Mesenchymal stem cell (in vitro differentiated cells and primary cell): ENCODE data around the gene ASIC2.
A peak's percentile ranks its signal among the peaks of the same experiment; 100 is the strongest.

ENCODE experiments used
- DNase-seq: peaks from one replicate; pipeline ENCODE4 v3.0.0-alpha.2; 2013
- H2AFZ ChIP-seq: one replicate; pipeline ENCODE4 v1.6.1; 2013; ENCODE audit warnings: low read depth, mild to moderate bottlenecking, control low read depth, inconsistent platforms, low read length, moderate library complexity
- H2AK5ac ChIP-seq: 2 replicates; pipeline ENCODE4 v1.6.1; 2013; ENCODE audit warnings: low read length, moderate library complexity, mild to moderate bottlenecking, inconsistent platforms; ENCODE audit not compliant: severe bottlenecking
- H2BK120ac ChIP-seq: one replicate; pipeline ENCODE4 v1.6.1; 2013; ENCODE audit warnings: low read depth, mild to moderate bottlenecking, inconsistent platforms, low read length, moderate library complexity
- H2BK12ac ChIP-seq, 2 experiments: one replicate each; pipeline ENCODE4 v1.6.1; 2013; ENCODE audit warnings: inconsistent platforms in 2 of 2, low read length in 2 of 2, mild to moderate bottlenecking in 2 of 2, moderate library complexity in 2 of 2, control low read depth in 1 of 2
- H2BK15ac ChIP-seq: one replicate; pipeline ENCODE4 v1.6.1; 2013; ENCODE audit warnings: mild to moderate bottlenecking, low read depth, inconsistent platforms; ENCODE audit not compliant: poor library complexity, severe bottlenecking
- H2BK5ac ChIP-seq: 2 replicates; pipeline ENCODE4 v1.6.1; 2013; ENCODE audit warnings: low read depth, mild to moderate bottlenecking, low read length, control low read depth, inconsistent platforms; ENCODE audit not compliant: poor library complexity, severe bottlenecking
- H3K14ac ChIP-seq, 2 experiments: one replicate each; pipeline ENCODE4 v1.6.1; 2013; ENCODE audit warnings: inconsistent platforms in 2 of 2, low read length in 2 of 2, control low read depth in 1 of 2, mild to moderate bottlenecking in 1 of 2, moderate library complexity in 1 of 2
- H3K18ac ChIP-seq, 2 experiments: one replicate each; pipeline ENCODE4 v1.6.1; 2013; ENCODE audit warnings: inconsistent platforms in 2 of 2, low read length in 2 of 2, control low read depth in 1 of 2, low read depth in 1 of 2, mild to moderate bottlenecking in 1 of 2
- H3K23ac ChIP-seq, 2 experiments: one replicate each; pipeline ENCODE4 v1.6.1; 2013; ENCODE audit warnings: inconsistent platforms in 2 of 2, low read length in 2 of 2, mild to moderate bottlenecking in 2 of 2, moderate library complexity in 2 of 2, control low read depth in 1 of 2
- H3K27ac ChIP-seq: 2 replicates; pipeline ENCODE4 v1.5.1; 2013; ENCODE audit warnings: mild to moderate bottlenecking, moderate library complexity, low read length, control low read depth, inconsistent platforms; ENCODE audit not compliant: poor library complexity, severe bottlenecking
- H3K27me3 ChIP-seq, 2 experiments: 2 replicates each; pipeline versions ENCODE4 v1.6.1 to v1.7.0; 2013; ENCODE audit warnings: low read length in 2 of 2, mild to moderate bottlenecking in 2 of 2, moderate library complexity in 2 of 2, control low read depth in 1 of 2, inconsistent platforms in 1 of 2; ENCODE audit not compliant: control insufficient read depth in 1 of 2, insufficient read depth in 1 of 2
- H3K36me3 ChIP-seq, 2 experiments: 2 replicates each; pipeline versions ENCODE4 v1.6.1 to v1.7.0; 2013; ENCODE audit warnings: low read length in 2 of 2, control low read depth in 1 of 2, inconsistent platforms in 1 of 2, low read depth in 1 of 2, mild to moderate bottlenecking in 1 of 2; ENCODE audit not compliant: insufficient read depth in 2 of 2, control insufficient read depth in 1 of 2
- H3K4ac ChIP-seq, 2 experiments: one replicate each; pipeline ENCODE4 v1.6.1; 2013; ENCODE audit warnings: inconsistent platforms in 2 of 2, low read length in 2 of 2, mild to moderate bottlenecking in 2 of 2, moderate library complexity in 2 of 2, control low read depth in 1 of 2, low read depth in 1 of 2
- H3K4me1 ChIP-seq: 2 replicates; pipeline ENCODE4 v1.6.1; 2013; ENCODE audit warnings: low read depth, low read length, control low read depth; ENCODE audit not compliant: control insufficient read depth, insufficient read depth
- H3K4me2 ChIP-seq: 2 replicates; pipeline ENCODE4 v1.6.1; 2013; ENCODE audit warnings: low read length, mild to moderate bottlenecking, inconsistent platforms; ENCODE audit not compliant: poor library complexity, severe bottlenecking
- H3K4me3 ChIP-seq, 2 experiments: 2 replicates each; pipeline versions ENCODE4 v1.5.1 to v1.7.0; 2013; ENCODE audit warnings: low read length in 2 of 2, mild to moderate bottlenecking in 2 of 2, control low read depth in 1 of 2, low read depth in 1 of 2; ENCODE audit not compliant: insufficient read depth in 1 of 2
- H3K79me1 ChIP-seq: replicated peaks from 2 replicates; pipeline ENCODE4 v1.6.1; 2013; ENCODE audit warnings: mild to moderate bottlenecking, control low read depth, low read length, inconsistent platforms; ENCODE audit not compliant: poor library complexity, severe bottlenecking
- H3K9ac ChIP-seq: 2 replicates; pipeline ENCODE4 v1.7.0; 2013; ENCODE audit warnings: mild to moderate bottlenecking, low read length, moderate library complexity
- H3K9me3 ChIP-seq: 2 replicates; pipeline ENCODE4 v1.7.0; 2013; ENCODE audit warnings: mild to moderate bottlenecking, low read length; ENCODE audit not compliant: control insufficient read depth
- H4K8ac ChIP-seq: one replicate; pipeline ENCODE4 v1.6.1; 2013; ENCODE audit warnings: inconsistent platforms, mild to moderate bottlenecking, low read length, moderate library complexity
- H4K91ac ChIP-seq: one replicate; pipeline ENCODE4 v1.6.1; 2013; ENCODE audit warnings: mild to moderate bottlenecking, low read length, inconsistent platforms
- WGBS: methylation state at CpG from one replicate; pipeline ENCODE4 v1.1.7; 2013; ENCODE audit warnings: mixed read lengths; 5-methylcytosine and 5-hydroxymethylcytosine counted together

Gene ASIC2

DNA sequence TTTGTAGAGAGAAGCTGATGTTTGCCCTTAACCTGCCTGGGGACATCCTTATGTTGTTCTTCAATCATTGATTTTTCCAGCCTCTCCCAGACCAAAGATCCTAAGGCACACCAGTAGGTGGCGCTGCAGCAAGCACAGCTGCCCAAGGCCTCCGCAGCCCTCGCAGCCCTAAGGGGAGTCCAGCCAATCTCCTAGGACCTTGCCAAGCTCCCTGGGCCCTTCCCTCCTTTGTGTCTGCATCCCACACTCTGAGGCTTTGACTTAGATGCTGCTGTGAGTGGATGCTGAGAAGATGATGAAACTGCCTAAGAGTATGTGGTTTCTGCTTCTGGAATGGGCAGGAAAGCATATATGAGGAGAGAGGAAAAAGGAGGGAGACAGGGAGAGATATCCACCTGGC, 254.4 kb downstream of the ASIC2 start:
- Histone ChIP-seq H3K27me3 (peaks cover 12 to 51% of the 10 kb centered on the region in 2 experiments), H4K8ac (no peak overlapping the region), H2AFZ (no peak overlapping the region), H2BK12ac (peak overlapping the region in 1 of 2 experiments; percentile 11), H3K4me1 (no peaks in the 10 kb centered on the region), H3K9ac (no peak overlapping the region), H3K4ac (no peak overlapping the region), H3K4me3 (no peak overlapping the region), H3K18ac (no peak overlapping the region), H2BK15ac (no peak overlapping the region), H3K4me2 (no peak overlapping the region), H3K36me3 (no peaks in the 10 kb centered on the region), H4K91ac (no peak overlapping the region), H3K14ac (no peak overlapping the region), H3K27ac (no peak overlapping the region), H2BK5ac (no peak overlapping the region), H3K79me1 (no peaks in the 10 kb centered on the region), H2AK5ac (no peak overlapping the region), H3K9me3 (peaks cover 4% of the 10 kb centered on the region), H3K23ac (no peak overlapping the region), H2BK120ac (no peak overlapping the region)
- peak; percentile 56 for DNase-seq
- WGBS = 14% methylated on average over 3 of the region's 3 CpGs

- Histone ChIP-seq H3K14ac (peak overlapping the region in 1 of 2 experiments; percentile 20), H3K27ac (no peak overlapping the region), H3K9me3 (peaks cover 4% of the 10 kb centered on the region), H4K8ac (no peak overlapping the region), H2BK5ac (no peak overlapping the region), H3K79me1 (no peaks in the 10 kb centered on the region), H3K4me3 (no peak overlapping the region), H2BK120ac (no peak overlapping the region), H3K27me3 (peaks cover 0 to 49% of the 10 kb centered on the region in 2 experiments), H3K4ac (no peak overlapping the region), H2AK5ac (no peak overlapping the region), H3K23ac (no peak overlapping the region), H3K4me2 (no peak overlapping the region), H2BK15ac (no peak overlapping the region), H2BK12ac (no peak overlapping the region), H3K4me1 (no peaks in the 10 kb centered on the region), H2AFZ (no peak overlapping the region), H3K36me3 (no peaks in the 10 kb centered on the region), H4K91ac (no peak overlapping the region), H3K18ac (no peak overlapping the region), H3K9ac (no peak overlapping the region)
- no peak for DNase-seq
- WGBS = 93% methylated on average over 4 of the region's 4 CpGs
These were observed 259.9 kb downstream of the ASIC2 start for GRCh38 chr17:33033176-33033575.

DNA sequence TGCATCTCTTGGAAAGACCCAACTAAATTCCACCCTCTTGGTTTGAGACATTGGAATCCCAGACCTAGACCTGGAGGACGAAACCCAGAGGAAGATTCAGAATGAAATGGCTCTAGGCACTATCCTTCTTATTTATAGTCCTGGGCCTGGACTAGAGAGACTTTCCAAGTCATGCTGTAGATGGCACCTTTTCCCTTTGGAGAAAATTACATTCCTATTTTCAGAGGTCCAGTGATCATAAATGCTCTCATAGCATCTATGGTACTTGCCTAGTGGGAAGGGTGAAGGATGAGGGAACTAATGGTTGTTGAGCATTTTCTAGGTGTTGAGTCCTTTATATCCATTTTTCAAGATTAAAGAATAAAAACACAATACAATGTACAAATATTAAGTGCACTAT, 264.3 kb downstream of the ASIC2 start:
- Histone ChIP-seq H3K9ac (no peak overlapping the region), H3K14ac (no peak overlapping the region), H3K23ac (no peak overlapping the region), H3K4ac (no peak overlapping the region), H3K36me3 (no peaks in the 10 kb centered on the region), H2BK120ac (no peak overlapping the region), H2BK15ac (no peak overlapping the region), H3K4me3 (no peak overlapping the region), H2BK5ac (no peak overlapping the region), H3K9me3 (no peaks in the 10 kb centered on the region), H2AK5ac (no peak overlapping the region), H3K27ac (no peak overlapping the region), H3K27me3 (peaks cover 5 to 49% of the 10 kb centered on the region in 2 experiments), H3K79me1 (no peaks in the 10 kb centered on the region), H2AFZ (no peak overlapping the region), H4K8ac (no peak overlapping the region), H3K18ac (no peak overlapping the region), H4K91ac (no peak overlapping the region), H3K4me2 (no peak overlapping the region), H3K4me1 (no peaks in the 10 kb centered on the region), H2BK12ac (no peak overlapping the region)
- DNase-seq = no peak
- WGBS = 88% methylated on average over 1 of the region's 1 CpG

GRCh38 chr17:33028061-33028460, 265.0 kb downstream of the ASIC2 start:
- no peak overlapping the region for H2BK15ac ChIP-seq
- no peak overlapping the region for H2BK120ac ChIP-seq
- no peak overlapping the region for H2BK12ac ChIP-seq
- 84% methylated on average over 8 of the region's 8 CpGs for WGBS
- no peak overlapping the region for H3K9ac ChIP-seq
- H2AFZ ChIP-seq = no peak overlapping the region
- no peaks in the 10 kb centered on the region for H3K9me3 ChIP-seq
- H3K27ac ChIP-seq = no peak overlapping the region
- no peak overlapping the region for H3K4me2 ChIP-seq
- DNase-seq = no peak
- no peak overlapping the region for H3K4ac ChIP-seq
- peaks cover 5 to 54% of the 10 kb centered on the region in 2 experiments for H3K27me3 ChIP-seq
- H3K4me1 ChIP-seq = no peaks in the 10 kb centered on the region
- H3K18ac ChIP-seq = no peak overlapping the region
- no peak overlapping the region for H3K4me3 ChIP-seq
- no peak overlapping the region for H2BK5ac ChIP-seq
- H3K14ac ChIP-seq = no peak overlapping the region
- no peaks in the 10 kb centered on the region for H3K79me1 ChIP-seq
- H4K8ac ChIP-seq = no peak overlapping the region
- no peak overlapping the region for H4K91ac ChIP-seq
- no peaks in the 10 kb centered on the region for H3K36me3 ChIP-seq
- H2AK5ac ChIP-seq = no peak overlapping the region
- H3K23ac ChIP-seq = no peak overlapping the region
